ENCODE data around the gene AVL9. TPM values are rescaled to one million over a fixed set of nuclear protein-coding genes. Genes with fewer than 3 reads are reported as not detected.
A peak's percentile ranks its signal among the peaks of the same experiment; 100 is the strongest.
"Not testable (repeated sequence)": the region's sequence is repeated elsewhere in the genome, so short reads cannot be mapped to it uniquely, and the experiment has no call there.

AVL9 gene
- total and polyA plus RNA-seq, 2 donors (not counting 1 experiment from before 2014, with no cell fraction given): 16.7 to 52.4 TPM

GRCh38 chr7:32616625-32617024, 121.3 kb downstream of the AVL9 start:
- TF ChIP-seq EZH2 (IDR thresholded peaks at IDR 0.05; ENCODE audit: low read length, missing control alignments) (no peak), CTCF (conservative IDR thresholded peaks at IDR 0.05 in 1 of 2, IDR thresholded peaks at IDR 0.05 in 1 of 2; ENCODE audit: low read depth in 1 of 2, low read length in 2 of 2) (no peak)
- Histone ChIP-seq H3K4me3 (replicated peaks in 1 of 4; ENCODE audit: control extremely low read depth in 1 of 4, insufficient read depth in 1 of 4, low read depth in 3 of 4, low read length in 4 of 4) (no peak overlapping the region), H3K9ac (ENCODE audit: insufficient read depth, low read length) (no peak overlapping the region), H3K36me3 (ENCODE audit: control insufficient read depth, insufficient read depth, low read length) (no peaks in the 10 kb centered on the region), H3K9me3 (ENCODE audit: control insufficient read depth, insufficient read depth, low read depth, low read length) (no peaks in the 10 kb centered on the region), H3K79me2 (ENCODE audit: control insufficient read depth, insufficient read depth, low read length) (no peaks in the 10 kb centered on the region), H3K27me3 (ENCODE audit: control insufficient read depth, insufficient read depth, low read length) (no peaks in the 10 kb centered on the region), H3K4me1 (ENCODE audit: control insufficient read depth, extremely low read depth, insufficient read depth, low read length) (no peaks in the 10 kb centered on the region), H4K20me1 (ENCODE audit: control insufficient read depth, extremely low read depth, insufficient read depth, low read length) (no peaks in the 10 kb centered on the region), H3K4me2 (ENCODE audit: extremely low read depth, insufficient read depth, low read length) (no peak overlapping the region), H2AFZ (ENCODE audit: low read length) (no peak overlapping the region), H3K27ac (ENCODE audit: insufficient read depth, low read length) (no peak overlapping the region)
- DNase-seq (ENCODE audit: low read depth in 2 of 2): peak; percentile 51 to 94

GRCh38 chr7:32618470-32618869, 123.2 kb downstream of the AVL9 start:
- no peak for TF ChIP-seq EZH2 (IDR thresholded peaks at IDR 0.05; ENCODE audit: low read length, missing control alignments)
- no peak for TF ChIP-seq CTCF (conservative IDR thresholded peaks at IDR 0.05 in 1 of 2, IDR thresholded peaks at IDR 0.05 in 1 of 2; ENCODE audit: low read depth in 1 of 2, low read length in 2 of 2)
- DNase-seq (ENCODE audit: low read depth in 2 of 2): no peak

GRCh38 chr7:32618987-32619386, 123.7 kb downstream of the AVL9 start:
- peak in 1 of 2 donors; percentile 7 for DNase-seq (ENCODE audit: low read depth in 2 of 2)
- no peak for TF ChIP-seq EZH2 (IDR thresholded peaks at IDR 0.05; ENCODE audit: low read length, missing control alignments)
- no peak for TF ChIP-seq CTCF (conservative IDR thresholded peaks at IDR 0.05 in 1 of 2, IDR thresholded peaks at IDR 0.05 in 1 of 2; ENCODE audit: low read depth in 1 of 2, low read length in 2 of 2)

More at GRCh38 chr7:32618470-32618869, 123.2 kb downstream of the AVL9 start:
- Histone ChIP-seq H3K9ac (ENCODE audit: insufficient read depth, low read length) (no peak overlapping the region), H3K4me2 (ENCODE audit: extremely low read depth, insufficient read depth, low read length) (no peak overlapping the region), H3K27me3 (ENCODE audit: control insufficient read depth, insufficient read depth, low read length) (no peaks in the 10 kb centered on the region), H3K79me2 (ENCODE audit: control insufficient read depth, insufficient read depth, low read length) (no peaks in the 10 kb centered on the region), H3K27ac (ENCODE audit: insufficient read depth, low read length) (no peak overlapping the region), H3K36me3 (ENCODE audit: control insufficient read depth, insufficient read depth, low read length) (no peaks in the 10 kb centered on the region), H2AFZ (ENCODE audit: low read length) (no peak overlapping the region), H3K4me1 (ENCODE audit: control insufficient read depth, extremely low read depth, insufficient read depth, low read length) (no peaks in the 10 kb centered on the region), H4K20me1 (ENCODE audit: control insufficient read depth, extremely low read depth, insufficient read depth, low read length) (no peaks in the 10 kb centered on the region), H3K9me3 (ENCODE audit: control insufficient read depth, insufficient read depth, low read depth, low read length) (no peaks in the 10 kb centered on the region), H3K4me3 (replicated peaks in 1 of 4; ENCODE audit: control extremely low read depth in 1 of 4, insufficient read depth in 1 of 4, low read depth in 3 of 4, low read length in 4 of 4) (no peak overlapping the region)

GRCh38 chr7:32619416-32619815, 124.1 kb downstream of the AVL9 start:
- H3K9ac ChIP-seq (ENCODE audit: insufficient read depth, low read length); H3K27ac ChIP-seq (ENCODE audit: insufficient read depth, low read length); H3K36me3 ChIP-seq (ENCODE audit: control insufficient read depth, insufficient read depth, low read length); DNase-seq (ENCODE audit: low read depth in 2 of 2); H3K9me3 ChIP-seq (ENCODE audit: control insufficient read depth, insufficient read depth, low read depth, low read length); H2AFZ ChIP-seq (ENCODE audit: low read length); H3K4me2 ChIP-seq (ENCODE audit: extremely low read depth, insufficient read depth, low read length); H3K79me2 ChIP-seq (ENCODE audit: control insufficient read depth, insufficient read depth, low read length); H3K27me3 ChIP-seq (ENCODE audit: control insufficient read depth, insufficient read depth, low read length); H4K20me1 ChIP-seq (ENCODE audit: control insufficient read depth, extremely low read depth, insufficient read depth, low read length); H3K4me1 ChIP-seq (ENCODE audit: control insufficient read depth, extremely low read depth, insufficient read depth, low read length); H3K4me3 ChIP-seq (replicated peaks in 1 of 4; ENCODE audit: control extremely low read depth in 1 of 4, insufficient read depth in 1 of 4, low read depth in 3 of 4, low read length in 4 of 4): not testable (repeated sequence)

More at GRCh38 chr7:32618987-32619386, 123.7 kb downstream of the AVL9 start:
- no peak overlapping the region for H2AFZ ChIP-seq (ENCODE audit: low read length)
- H4K20me1 ChIP-seq (ENCODE audit: control insufficient read depth, extremely low read depth, insufficient read depth, low read length): no peaks in the 10 kb centered on the region
- no peak overlapping the region for H3K9ac ChIP-seq (ENCODE audit: insufficient read depth, low read length)
- H3K27me3 ChIP-seq (ENCODE audit: control insufficient read depth, insufficient read depth, low read length): no peaks in the 10 kb centered on the region
- H3K4me2 ChIP-seq (ENCODE audit: extremely low read depth, insufficient read depth, low read length): no peak overlapping the region
- H3K9me3 ChIP-seq (ENCODE audit: control insufficient read depth, insufficient read depth, low read depth, low read length): no peaks in the 10 kb centered on the region
- no peaks in the 10 kb centered on the region for H3K79me2 ChIP-seq (ENCODE audit: control insufficient read depth, insufficient read depth, low read length)
- no peak overlapping the region for H3K27ac ChIP-seq (ENCODE audit: insufficient read depth, low read length)
- H3K36me3 ChIP-seq (ENCODE audit: control insufficient read depth, insufficient read depth, low read length): no peaks in the 10 kb centered on the region
- no peak overlapping the region for H3K4me3 ChIP-seq (replicated peaks in 1 of 4; ENCODE audit: control extremely low read depth in 1 of 4, insufficient read depth in 1 of 4, low read depth in 3 of 4, low read length in 4 of 4)
- H3K4me1 ChIP-seq (ENCODE audit: control insufficient read depth, extremely low read depth, insufficient read depth, low read length): no peaks in the 10 kb centered on the region

All from fibroblast of lung (primary cell).